Measurements from ENCODE around the gene ITGB2. TPM values are rescaled to one million over a fixed set of nuclear protein-coding genes. Genes with fewer than 3 reads are reported as not detected.
A peak's percentile ranks its signal among the peaks of the same experiment; 100 is the strongest.

Gene ITGB2
- total RNA-seq, 1 experiment from 2014 or later: 120 TPM

DNA sequence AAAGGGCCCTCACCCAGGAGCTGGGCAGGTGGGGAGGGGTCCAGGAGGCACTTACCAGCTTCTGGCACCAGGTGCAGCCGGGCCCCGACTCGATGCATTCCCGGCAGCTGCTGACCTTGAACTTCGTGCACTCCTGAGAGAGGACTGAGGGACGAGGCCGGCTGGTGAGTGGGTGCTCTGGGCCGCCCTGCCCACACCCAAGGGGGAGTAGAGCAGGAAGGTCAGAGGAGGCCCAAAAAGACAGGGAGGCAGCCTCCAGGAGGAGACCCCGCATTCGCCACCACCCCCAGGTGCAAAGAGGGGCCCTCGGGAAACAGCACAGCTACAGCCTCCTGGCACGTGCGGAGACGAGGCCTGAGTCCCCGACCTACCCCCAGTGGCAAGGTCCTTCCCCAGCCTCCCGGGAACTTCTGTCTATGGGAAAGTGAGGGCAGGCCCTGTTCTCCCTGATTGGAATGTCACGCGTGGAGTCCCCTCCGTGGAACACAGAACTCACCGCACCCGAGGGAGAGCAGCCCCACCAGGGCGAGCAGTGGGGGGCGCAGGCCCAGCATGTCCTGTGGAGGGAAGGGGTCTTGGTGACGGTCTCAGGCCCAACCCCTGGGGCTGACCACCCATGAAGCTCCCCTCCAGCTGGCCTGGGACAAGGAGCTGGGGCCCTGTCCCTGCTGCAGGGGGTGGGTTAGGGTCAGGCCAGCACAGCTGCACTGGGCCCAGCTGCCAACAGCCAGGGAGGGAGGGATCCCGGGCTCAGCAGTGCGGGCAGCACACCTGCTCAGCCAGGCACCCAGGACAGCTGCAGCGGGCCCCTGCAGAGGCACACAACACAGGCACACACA, 10.3 kb downstream of the ITGB2 start:
- H3K36me3 ChIP-seq: 0 out of 2 replicates have a peak, but pooled peaks cover 5% of the 10 kb centered on the region
- H3K27ac ChIP-seq: no peak overlapping the region
- no peaks in the 10 kb centered on the region for H3K9me3 ChIP-seq (replicated peaks)
- no peak for DNase-seq (ENCODE audit: low read depth in 1 of 2, low spot score in 2 of 2)
- peaks cover 61% of the 10 kb centered on the region for H3K4me1 ChIP-seq (replicated peaks)
- no peak overlapping the region for H3K4me3 ChIP-seq
- H3K27me3 ChIP-seq (replicated peaks): no peaks in the 10 kb centered on the region

DNA sequence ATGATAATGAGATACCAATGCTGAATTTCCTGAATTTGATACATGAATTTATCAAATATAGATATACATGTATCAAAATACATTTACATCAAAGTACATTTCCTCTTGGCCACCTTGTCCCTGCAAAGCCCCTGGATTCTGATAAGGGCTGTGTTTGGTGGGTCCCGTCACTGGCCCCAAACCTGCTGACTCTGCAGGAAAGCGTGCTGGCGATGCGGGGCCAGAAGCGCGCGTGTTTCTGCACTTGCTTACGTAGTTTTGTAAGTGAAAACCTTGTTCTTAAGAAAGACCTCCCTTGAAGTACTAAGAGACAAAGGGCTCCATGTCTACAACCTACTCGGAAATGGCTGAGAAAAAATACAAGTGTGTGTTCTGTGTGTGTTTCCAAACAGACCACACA, 11.0 kb downstream of the ITGB2 start:
- Histone ChIP-seq H3K27me3 (replicated peaks) (no peaks in the 10 kb centered on the region), H3K27ac (no peak overlapping the region), H3K9me3 (replicated peaks) (no peaks in the 10 kb centered on the region)

DNA sequence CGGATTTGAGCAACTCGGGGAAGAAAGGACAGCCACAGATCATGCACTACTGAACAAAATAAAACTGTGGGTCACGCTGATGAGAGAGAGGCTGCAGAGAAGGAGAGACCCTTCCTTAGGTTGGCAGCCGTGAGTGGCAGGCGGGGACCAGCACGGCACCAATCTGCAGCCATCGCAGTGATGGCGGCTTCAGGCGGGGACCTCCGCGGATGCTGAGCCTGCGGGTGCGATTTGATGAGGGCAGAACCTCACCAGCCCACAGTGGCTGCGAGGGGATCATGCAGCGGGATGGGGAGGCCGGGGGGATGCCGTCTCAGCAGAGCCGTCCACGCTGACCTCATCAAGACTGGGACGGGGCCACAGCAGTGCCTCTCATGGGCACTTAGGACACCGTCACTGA, 11.8 kb downstream of the ITGB2 start:
- Histone ChIP-seq H3K36me3 (0 out of 2 replicates have a peak, but pooled peaks cover 5% of the 10 kb centered on the region), H3K9me3 (replicated peaks) (no peaks in the 10 kb centered on the region), H3K27ac (no peak overlapping the region), H3K4me3 (no peak overlapping the region), H3K27me3 (replicated peaks) (no peaks in the 10 kb centered on the region), H3K4me1 (replicated peaks) (peaks cover 46% of the 10 kb centered on the region)
- DNase-seq (ENCODE audit: low read depth in 1 of 2, low spot score in 2 of 2): no peak

More for the DNA sequence above, 11.0 kb downstream of the ITGB2 start:
- peaks cover 54% of the 10 kb centered on the region for H3K4me1 ChIP-seq (replicated peaks)
- 0 out of 2 replicates have a peak, but pooled peaks cover 5% of the 10 kb centered on the region for H3K36me3 ChIP-seq
- H3K4me3 ChIP-seq: no peak overlapping the region
- DNase-seq (ENCODE audit: low read depth in 1 of 2, low spot score in 2 of 2): no peak

DNA sequence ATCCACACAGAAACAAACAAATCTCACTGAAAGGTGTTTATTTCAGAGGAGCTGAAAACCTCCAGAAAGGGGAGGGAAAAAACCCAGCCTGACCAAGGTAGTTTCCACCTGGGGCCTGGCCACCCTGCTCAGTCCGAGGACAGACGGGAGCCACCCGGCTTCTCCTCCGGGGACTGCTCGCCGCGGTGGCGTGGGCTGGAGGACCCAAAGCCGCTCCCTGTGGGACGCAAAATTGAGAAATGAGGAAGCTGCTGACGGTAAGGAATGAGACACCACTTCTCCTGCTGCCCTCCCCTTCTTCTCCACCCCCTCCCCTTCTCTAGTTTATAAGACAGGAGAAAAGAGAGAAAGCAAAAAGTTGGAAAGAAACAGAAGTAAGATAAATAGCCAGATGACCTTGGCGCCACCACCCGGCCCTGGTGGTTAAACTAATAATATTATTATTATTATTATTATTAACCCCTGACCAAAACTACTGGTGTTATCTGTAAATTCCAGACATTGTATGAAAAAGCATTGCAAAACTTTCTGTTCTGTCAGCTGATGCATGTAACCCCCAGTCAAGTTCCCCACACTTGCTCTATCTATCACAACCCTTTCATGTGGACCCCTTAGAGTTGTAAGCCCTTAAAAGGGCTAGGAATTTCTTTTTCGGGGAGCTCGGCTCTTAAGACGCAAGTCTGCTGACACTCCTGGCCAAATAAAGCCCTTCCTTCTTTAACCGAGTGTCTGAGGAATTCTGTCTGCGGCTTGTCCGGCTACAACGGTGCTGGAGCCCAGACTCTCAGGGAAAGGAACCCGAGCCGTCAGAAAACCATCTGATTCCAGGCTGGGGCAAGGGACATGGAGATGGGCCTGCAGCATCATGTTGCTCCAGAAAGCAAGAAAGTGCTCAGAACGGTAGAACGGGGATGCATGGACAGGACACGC, 12.5 kb downstream of the ITGB2 start:
- Histone ChIP-seq H3K27ac (peak overlapping the region; percentile 15; the same call in 1 of the 2 replicates), H3K36me3 (peaks cover 9% of the 10 kb centered on the region; the same call in 1 of the 2 replicates), H3K9me3 (replicated peaks) (no peaks in the 10 kb centered on the region), H3K27me3 (replicated peaks) (no peaks in the 10 kb centered on the region), H3K4me1 (replicated peaks) (peaks cover 39% of the 10 kb centered on the region), H3K4me3 (no peak overlapping the region)
- DNase-seq (ENCODE audit: low read depth in 1 of 2, low spot score in 2 of 2): no peak

DNA sequence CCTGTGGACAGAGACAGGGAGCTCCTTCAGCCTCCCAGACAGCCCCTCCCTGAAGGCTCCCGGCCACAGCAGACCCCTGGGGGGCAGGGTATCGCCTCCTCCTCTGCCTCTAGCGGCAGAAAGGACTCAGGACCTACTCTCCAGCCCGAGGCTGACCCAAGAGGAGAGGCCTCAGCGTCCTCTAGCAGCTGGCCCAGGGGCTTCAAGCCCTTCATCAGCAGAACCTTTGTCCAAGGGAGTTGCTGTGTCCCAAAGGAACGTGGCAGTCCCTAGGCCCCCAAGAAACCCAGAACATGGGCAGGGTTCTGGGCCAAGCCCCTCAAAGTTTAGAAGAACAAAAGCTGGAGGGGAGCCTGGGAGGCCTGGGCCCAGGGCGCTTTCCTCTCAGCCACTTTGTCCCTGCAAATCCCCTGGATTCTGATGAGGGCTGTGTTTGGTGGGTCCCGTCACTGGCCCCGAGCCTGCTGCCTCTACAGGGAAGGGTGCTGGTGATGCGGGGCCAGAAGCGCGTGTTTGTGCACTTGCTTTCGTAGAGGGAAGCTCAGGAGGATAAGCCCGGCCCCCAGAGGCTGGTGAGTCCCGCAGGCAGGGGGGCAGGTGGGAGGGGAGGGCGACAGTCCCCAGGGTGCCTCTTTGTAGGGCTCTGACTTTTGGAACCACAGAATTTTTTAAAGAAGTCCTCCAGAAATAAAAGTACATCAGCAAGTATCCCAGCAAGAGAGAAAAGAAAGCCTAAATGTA, 13.3 kb downstream of the ITGB2 start:
- H3K27me3 ChIP-seq (replicated peaks): no peaks in the 10 kb centered on the region
- no peaks in the 10 kb centered on the region for H3K9me3 ChIP-seq (replicated peaks)
- H3K4me3 ChIP-seq: no peak overlapping the region
- H3K4me1 ChIP-seq (replicated peaks): peaks cover 34% of the 10 kb centered on the region
- peaks cover 17% of the 10 kb centered on the region for H3K36me3 ChIP-seq
- H3K27ac ChIP-seq: peak overlapping the region; percentile 15; the same call in 1 of the 2 replicates
- DNase-seq (ENCODE audit: low read depth in 1 of 2, low spot score in 2 of 2): no peak

DNA sequence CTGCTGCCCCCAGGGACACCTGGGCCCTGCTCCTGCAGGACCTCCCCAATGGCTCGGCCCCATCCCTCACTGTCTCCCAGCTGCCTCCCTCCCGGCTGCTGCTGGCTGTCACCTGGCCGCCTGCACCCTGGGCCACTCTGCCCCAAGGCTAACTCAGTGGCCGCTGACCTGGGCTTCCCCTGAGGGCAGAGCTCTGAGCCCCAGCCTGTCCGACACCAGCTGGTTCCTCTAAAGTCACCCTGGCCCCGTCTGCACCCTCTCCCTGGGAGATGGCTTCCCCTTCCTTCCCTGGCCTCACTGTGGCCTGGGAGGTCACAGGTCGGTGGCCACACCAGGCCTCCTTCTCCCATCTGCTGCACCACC, 15.0 kb downstream of the ITGB2 start:
- Histone ChIP-seq H3K4me3 (no peak overlapping the region), H3K9me3 (replicated peaks) (0 out of 2 replicates have a peak, but pooled peaks cover 6% of the 10 kb centered on the region), H3K27ac (no peak overlapping the region), H3K4me1 (replicated peaks) (peaks cover 17% of the 10 kb centered on the region), H3K36me3 (peaks cover 31% of the 10 kb centered on the region), H3K27me3 (replicated peaks) (no peaks in the 10 kb centered on the region)
- no peak for DNase-seq (ENCODE audit: low read depth in 1 of 2, low spot score in 2 of 2)

DNA sequence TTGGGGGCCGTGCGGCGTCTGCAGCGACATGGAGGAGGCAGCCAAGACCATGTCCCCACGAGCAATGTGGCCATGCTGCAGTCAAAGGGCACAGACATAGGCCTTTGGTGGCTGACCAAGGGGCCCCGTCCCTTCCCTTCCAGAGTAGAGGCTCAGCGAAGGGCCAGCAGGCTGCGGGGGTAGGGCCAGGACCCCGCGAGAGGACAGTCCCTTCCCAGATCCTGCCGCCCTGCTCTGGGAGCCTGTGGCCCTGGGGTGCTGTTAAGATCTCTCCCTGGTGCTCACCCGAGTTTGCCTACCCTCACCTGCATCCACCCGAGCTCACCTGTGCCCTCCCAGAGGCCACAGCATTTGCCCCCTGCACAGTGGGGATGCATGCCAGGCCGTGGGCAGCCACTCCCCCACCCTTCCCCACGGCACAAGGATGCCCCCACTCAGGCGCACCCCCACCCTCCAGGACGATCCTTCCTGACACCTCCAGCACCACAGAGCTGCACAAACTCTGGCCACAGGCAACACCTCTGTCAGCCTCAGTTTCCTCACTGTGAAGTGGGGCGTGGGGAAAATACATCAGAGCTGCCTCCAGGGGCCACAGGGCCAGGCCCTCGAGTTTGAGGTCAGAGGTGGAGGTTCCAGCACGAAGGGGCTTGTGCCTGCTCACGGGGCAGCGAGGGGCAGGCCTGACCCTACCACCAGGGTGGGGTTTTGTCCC, 15.5 kb downstream of the ITGB2 start:
- Histone ChIP-seq H3K4me3 (no peak overlapping the region), H3K27me3 (replicated peaks) (no peaks in the 10 kb centered on the region), H3K36me3 (peaks cover 37% of the 10 kb centered on the region), H3K9me3 (replicated peaks) (0 out of 2 replicates have a peak, but pooled peaks cover 6% of the 10 kb centered on the region), H3K27ac (no peak overlapping the region), H3K4me1 (replicated peaks) (peaks cover 12% of the 10 kb centered on the region)
- DNase-seq (ENCODE audit: low read depth in 1 of 2, low spot score in 2 of 2): no peak

DNA sequence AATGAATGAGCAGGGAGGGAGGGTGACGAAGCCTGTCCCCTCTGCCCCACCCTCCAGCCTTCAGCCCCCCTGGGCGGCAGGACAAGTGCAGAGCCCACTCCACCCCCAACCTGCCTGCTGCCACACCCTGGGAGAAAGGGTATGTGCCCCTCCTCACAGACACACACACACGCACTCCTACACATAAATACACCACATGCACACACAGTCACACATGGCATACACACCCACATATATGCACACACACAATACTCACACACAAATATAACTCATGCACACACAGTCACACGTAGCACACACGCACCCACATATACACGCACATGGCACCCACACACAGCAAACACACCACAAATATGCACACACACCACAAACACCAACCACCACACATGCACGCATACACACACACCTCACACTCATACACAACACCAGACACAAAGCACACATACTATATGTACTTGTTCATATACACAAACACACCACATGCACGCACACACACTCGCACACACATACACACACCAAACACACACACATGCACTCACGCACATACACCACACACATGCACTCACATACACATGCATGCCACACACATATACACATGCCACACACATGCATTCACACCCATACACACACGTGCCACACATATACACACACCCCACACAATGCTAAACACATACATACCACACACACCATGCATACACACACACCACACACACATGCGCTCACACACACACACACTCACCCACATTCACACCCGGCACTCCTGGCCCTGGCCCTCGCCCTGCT, 16.4 kb downstream of the ITGB2 start:
- Histone ChIP-seq H3K4me1 (replicated peaks) (peaks cover 8% of the 10 kb centered on the region), H3K27ac (no peak overlapping the region), H3K4me3 (no peak overlapping the region), H3K36me3 (peaks cover 45% of the 10 kb centered on the region), H3K27me3 (replicated peaks) (no peaks in the 10 kb centered on the region), H3K9me3 (replicated peaks) (0 out of 2 replicates have a peak, but pooled peaks cover 6% of the 10 kb centered on the region)
- no peak for DNase-seq (ENCODE audit: low read depth in 1 of 2, low spot score in 2 of 2)

DNA sequence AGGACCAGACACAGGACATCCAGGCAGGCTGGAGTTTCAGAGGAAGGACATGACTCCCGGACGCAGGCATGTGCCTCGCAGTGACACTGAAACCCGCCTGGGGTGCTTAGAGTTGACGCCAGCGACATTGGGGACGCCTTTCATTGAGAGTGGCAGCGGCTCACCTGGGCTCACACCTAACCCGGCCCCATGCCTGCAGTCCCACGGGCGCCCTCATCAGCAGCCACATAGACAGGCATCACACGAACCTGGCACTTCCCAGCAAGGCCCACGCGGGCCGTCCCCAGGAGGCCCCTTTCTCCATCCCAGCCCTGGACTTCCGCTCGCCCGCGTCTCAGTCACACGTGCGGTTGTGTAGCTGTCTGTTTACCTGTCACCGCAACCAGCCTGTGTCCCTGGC, 17.0 kb downstream of the ITGB2 start:
- peaks cover 49% of the 10 kb centered on the region for H3K36me3 ChIP-seq
- H3K9me3 ChIP-seq (replicated peaks): 0 out of 2 replicates have a peak, but pooled peaks cover 6% of the 10 kb centered on the region
- no peak overlapping the region for H3K4me3 ChIP-seq
- H3K27me3 ChIP-seq (replicated peaks): no peaks in the 10 kb centered on the region
- no peak overlapping the region for H3K27ac ChIP-seq
- H3K4me1 ChIP-seq (replicated peaks): peaks cover 8% of the 10 kb centered on the region
- no peak for DNase-seq (ENCODE audit: low read depth in 1 of 2, low spot score in 2 of 2)

DNA sequence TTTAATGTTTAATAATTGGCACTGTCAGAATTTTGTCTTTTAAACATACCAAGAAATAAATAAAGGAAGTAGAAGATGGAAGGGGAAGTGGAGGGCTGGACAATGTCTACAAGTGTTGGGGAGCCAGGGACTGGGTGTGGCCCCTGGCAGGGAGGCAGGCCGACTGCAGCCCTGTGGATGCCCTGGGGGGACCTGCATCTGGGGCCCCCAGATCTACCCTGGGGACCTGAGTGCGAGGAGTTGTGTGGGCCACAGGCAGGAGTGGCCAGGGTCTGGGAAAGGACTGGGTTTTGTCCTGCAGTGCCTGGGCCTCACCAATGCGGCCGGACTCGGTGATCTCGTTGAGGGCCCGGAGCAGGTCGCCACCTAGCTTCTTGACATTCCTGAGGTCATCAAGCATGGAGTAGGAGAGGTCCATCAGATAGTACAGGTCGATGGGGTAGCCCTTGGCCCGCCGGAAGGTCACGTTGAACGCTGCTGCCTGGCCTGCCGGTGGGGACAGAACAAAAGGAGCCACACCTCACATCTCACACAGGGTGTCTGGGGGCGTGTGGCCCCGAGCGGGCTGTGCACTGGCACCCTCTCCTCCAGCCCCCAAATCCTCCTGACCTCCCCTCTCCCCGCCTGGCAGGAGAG, 17.5 kb downstream of the ITGB2 start:
- Histone ChIP-seq H3K4me1 (replicated peaks) (peaks cover 9% of the 10 kb centered on the region), H3K27me3 (replicated peaks) (no peaks in the 10 kb centered on the region), H3K9me3 (replicated peaks) (0 out of 2 replicates have a peak, but pooled peaks cover 6% of the 10 kb centered on the region), H3K36me3 (peaks cover 52% of the 10 kb centered on the region), H3K27ac (no peak overlapping the region), H3K4me3 (no peak overlapping the region)
- DNase-seq (ENCODE audit: low read depth in 1 of 2, low spot score in 2 of 2): no peak

DNA sequence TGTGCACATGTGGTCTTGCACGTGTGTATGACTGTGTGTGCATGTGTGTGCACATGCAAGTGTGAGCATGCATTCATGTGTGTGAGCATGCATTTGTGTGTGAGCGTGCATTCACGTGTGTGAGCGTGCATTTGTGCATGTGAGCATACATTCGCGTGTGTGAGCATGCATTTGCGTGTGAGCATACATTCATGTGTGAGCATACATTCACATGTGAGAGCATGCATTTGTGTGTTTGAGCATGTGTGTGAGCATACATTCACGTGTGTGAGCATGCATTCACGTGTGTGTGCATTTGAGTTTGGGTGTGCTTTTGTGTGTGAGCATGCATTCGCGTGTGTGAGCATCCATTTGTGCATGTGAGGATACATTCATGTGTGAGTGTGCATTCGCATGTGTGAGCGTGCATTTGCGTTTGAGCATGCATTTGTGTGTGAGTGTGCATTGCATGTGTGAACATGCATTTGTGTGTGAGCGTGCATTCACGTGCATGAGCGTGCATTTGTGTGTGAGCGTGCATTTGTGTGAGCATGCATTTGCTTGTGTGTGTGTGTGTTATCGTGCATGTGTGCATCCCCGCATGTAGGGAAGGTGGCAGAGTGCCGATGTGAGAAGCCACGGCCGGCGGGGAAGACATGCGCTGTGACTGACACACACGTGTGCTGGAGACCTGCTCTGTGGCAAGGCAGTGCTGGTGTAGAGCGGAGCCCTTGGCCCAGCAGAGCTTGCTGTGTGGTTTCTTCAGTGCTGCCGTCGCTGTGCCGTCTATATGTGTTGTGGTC, 18.2 kb downstream of the ITGB2 start:
- DNase-seq (ENCODE audit: low read depth in 1 of 2, low spot score in 2 of 2): no peak
- Histone ChIP-seq H3K27me3 (replicated peaks) (no peaks in the 10 kb centered on the region), H3K27ac (no peak overlapping the region), H3K4me1 (replicated peaks) (peaks cover 10% of the 10 kb centered on the region), H3K9me3 (replicated peaks) (0 out of 2 replicates have a peak, but pooled peaks cover 6% of the 10 kb centered on the region), H3K4me3 (no peak overlapping the region), H3K36me3 (peaks cover 56% of the 10 kb centered on the region)
